DMS153 (cell line): ENCODE data around the gene KRTAP5-10.
"Not testable (repeated sequence)": the region's sequence is repeated elsewhere in the genome, so short reads cannot be mapped to it uniquely, and the experiment has no call there.

Experiments
- DNase-seq: peaks from one replicate; lab custom pipeline; 2025; lab: John Stamatoyannopoulos, UW

The KRTAP5-10 gene

DNA sequence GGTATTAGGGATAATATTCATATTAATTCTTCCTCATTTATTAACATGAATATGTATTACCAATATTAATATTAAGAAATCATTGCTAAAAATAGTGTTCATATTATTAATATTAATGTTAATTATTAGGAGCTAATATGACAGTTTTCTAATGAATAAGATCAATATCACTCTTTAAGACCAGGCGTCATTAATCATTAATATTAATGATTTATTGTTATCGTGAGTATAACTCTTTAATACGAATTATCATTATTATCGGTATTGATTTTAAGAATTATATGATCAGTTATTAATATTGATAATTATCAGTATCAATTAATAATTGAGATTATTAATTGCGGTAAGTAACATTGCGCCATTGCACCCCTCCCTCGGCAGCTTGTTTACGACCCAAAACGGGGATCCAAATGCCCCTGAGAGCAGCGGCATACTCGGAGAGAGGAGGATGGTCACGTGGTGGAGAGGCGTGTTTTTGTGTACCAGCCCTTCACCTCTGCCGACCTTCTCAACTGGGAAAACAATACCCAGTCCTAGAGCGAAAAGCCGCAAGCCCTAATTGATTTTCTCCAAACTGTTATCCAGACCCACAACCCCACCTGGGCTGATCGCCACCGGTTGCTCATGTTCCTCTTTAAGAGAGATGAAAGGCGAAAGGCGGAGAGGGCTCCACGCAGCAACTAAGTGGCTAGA, 46.0 kb downstream of the KRTAP5-10 start:
- not testable (repeated sequence) for DNase-seq

- not testable (repeated sequence) for DNase-seq
These were observed 48.6 kb downstream of the KRTAP5-10 start for GRCh38 chr11:71613931-71614330.

GRCh38 chr11:71614366-71614917, 49.1 kb downstream of the KRTAP5-10 start:
- not testable (repeated sequence) for DNase-seq

- DNase-seq: not testable (repeated sequence)
These were observed 49.6 kb downstream of the KRTAP5-10 start for GRCh38 chr11:71615003-71615402.
